MM.1S (cell line): Measurements from ENCODE around the gene TEP1.

Experiments used
- DNase-seq: peaks from one replicate; pipeline ENCODE4 v3.0.0-alpha.2; 2015
- H2AFZ ChIP-seq: fragments of 300-600 bp; sonication (generic); 2 replicates; pipeline ENCODE4 v1.6.0; 2016; ENCODE audit warnings: antibody characterized with exemption, low read length
- H3F3A ChIP-seq: fragments of 300-600 bp; sonication (generic); 2 replicates; pipeline ENCODE4 v1.6.1; 2016; ENCODE audit warnings: mild to moderate bottlenecking, antibody characterized with exemption, low read length, moderate library complexity, mixed read lengths; ENCODE audit not compliant: insufficient read depth
- H3K27ac ChIP-seq: fragments of 300-600 bp; sonication (generic); 2 replicates; pipeline ENCODE4 v1.5.1; 2016; ENCODE audit warnings: mild to moderate bottlenecking, low read length
- H3K27me3 ChIP-seq: fragments of 300-600 bp; sonication (generic); replicated peaks from 2 replicates; pipeline ENCODE4 v1.6.0; 2016; ENCODE audit warnings: low read length; ENCODE audit not compliant: insufficient read depth
- H3K36me3 ChIP-seq: fragments of 300-600 bp; sonication (generic); replicated peaks from 2 replicates; pipeline ENCODE4 v1.6.1; 2016; ENCODE audit warnings: mild to moderate bottlenecking, low read length, mixed read lengths; ENCODE audit not compliant: insufficient read depth
- H3K4me1 ChIP-seq: fragments of 300-600 bp; sonication (generic); 2 replicates; pipeline ENCODE4 v1.6.1; 2016; ENCODE audit warnings: low read length, mixed read lengths
- H3K4me2 ChIP-seq: fragments of 300-600 bp; sonication (generic); 2 replicates; pipeline ENCODE4 v1.6.0; 2016; ENCODE audit warnings: low read depth, low read length
- H3K4me3 ChIP-seq: fragments of 300-600 bp; sonication (generic); 2 replicates; pipeline ENCODE4 v1.5.1; 2016; ENCODE audit warnings: low read length, mixed read lengths
- H3K79me2 ChIP-seq: fragments of 300-600 bp; sonication (generic); 2 replicates; pipeline ENCODE4 v1.6.1; 2016; ENCODE audit warnings: mixed run types, low read length, mixed read lengths
- H3K9ac ChIP-seq: fragments of 300-600 bp; sonication (generic); 2 replicates; pipeline ENCODE4 v1.6.1; 2016; ENCODE audit warnings: low read length, mixed read lengths
- H3K9me2 ChIP-seq: fragments of 300-600 bp; sonication (generic); replicated peaks from 2 replicates; pipeline ENCODE4 v1.6.1; 2016; ENCODE audit warnings: mild to moderate bottlenecking, low read length, mixed read lengths; ENCODE audit not compliant: insufficient read depth
- H3K9me3 ChIP-seq: fragments of 300-600 bp; sonication (generic); replicated peaks from 2 replicates; pipeline ENCODE4 v1.6.1; 2016; ENCODE audit warnings: mild to moderate bottlenecking, low read length, mixed read lengths; ENCODE audit not compliant: insufficient read depth
- H4K20me1 ChIP-seq: fragments of 300-600 bp; sonication (generic); 2 replicates; pipeline ENCODE4 v1.6.1; 2016; ENCODE audit warnings: mild to moderate bottlenecking, low read length, moderate library complexity, mixed read lengths; ENCODE audit not compliant: insufficient read depth
- EZH2 ChIP-seq: fragments of 300-600 bp; sonication (generic); optimal IDR thresholded peaks from 2 replicates; pipeline ENCODE3; 2017; ENCODE audit warnings: low read depth, mild to moderate bottlenecking, antibody characterized with exemption, low read length, mixed read lengths
- EZH2phosphoT487 ChIP-seq: fragments of 300-600 bp; sonication (generic); IDR thresholded peaks from 2 replicates; pipeline ENCODE4 v1.6.1; 2018; ENCODE audit warnings: antibody characterized with exemption, low read length
- TF ChIP-seq, protein P1 (sequence below): fragments of 300-600 bp; sonication (generic); IDR thresholded peaks from 2 replicates; pipeline ENCODE4 v1.5.1; 2016; ENCODE audit warnings: antibody characterized with exemption, low read length, mixed read lengths

Gene TEP1

GRCh38 chr14:20382526-20382925 lies 30.8 kb downstream of the TEP1 start:
- no peaks in the 10 kb centered on the region for H3K36me3 ChIP-seq

GRCh38 chr14:20381341-20381740 lies 32.0 kb downstream of the TEP1 start:
- no peaks in the 10 kb centered on the region for H4K20me1 ChIP-seq
- no peak overlapping the region for H3K4me2 ChIP-seq
- H3K79me2 ChIP-seq = no peaks in the 10 kb centered on the region
- no peaks in the 10 kb centered on the region for H3K9me2 ChIP-seq
- H3K9me3 ChIP-seq = no peaks in the 10 kb centered on the region
- no peak for TF ChIP-seq EZH2
- no peak for TF ChIP-seq EZH2phosphoT487
- no peaks in the 10 kb centered on the region for H3F3A ChIP-seq
- H3K9ac ChIP-seq = no peak overlapping the region
- H3K4me1 ChIP-seq = no peaks in the 10 kb centered on the region
- no peak for DNase-seq
- H3K36me3 ChIP-seq = no peaks in the 10 kb centered on the region
- H2AFZ ChIP-seq = no peak overlapping the region
- no peak overlapping the region for H3K27ac ChIP-seq
- no peaks in the 10 kb centered on the region for H3K27me3 ChIP-seq
- no peak overlapping the region for H3K4me3 ChIP-seq

More at GRCh38 chr14:20382526-20382925, 30.8 kb downstream of the TEP1 start:
- H3K4me3 ChIP-seq = no peak overlapping the region
- H3K9me3 ChIP-seq = no peaks in the 10 kb centered on the region
- H2AFZ ChIP-seq = no peak overlapping the region
- H3K9me2 ChIP-seq = no peaks in the 10 kb centered on the region
- H3K4me1 ChIP-seq = no peaks in the 10 kb centered on the region
- H3K79me2 ChIP-seq = no peaks in the 10 kb centered on the region
- H3K27me3 ChIP-seq = no peaks in the 10 kb centered on the region
- H3K4me2 ChIP-seq = no peak overlapping the region
- H3K27ac ChIP-seq = no peak overlapping the region
- H4K20me1 ChIP-seq = no peaks in the 10 kb centered on the region
- H3K9ac ChIP-seq = no peak overlapping the region
- TF ChIP-seq EZH2phosphoT487 (no peak), EZH2 (no peak)
- TF ChIP-seq, protein P1, sequence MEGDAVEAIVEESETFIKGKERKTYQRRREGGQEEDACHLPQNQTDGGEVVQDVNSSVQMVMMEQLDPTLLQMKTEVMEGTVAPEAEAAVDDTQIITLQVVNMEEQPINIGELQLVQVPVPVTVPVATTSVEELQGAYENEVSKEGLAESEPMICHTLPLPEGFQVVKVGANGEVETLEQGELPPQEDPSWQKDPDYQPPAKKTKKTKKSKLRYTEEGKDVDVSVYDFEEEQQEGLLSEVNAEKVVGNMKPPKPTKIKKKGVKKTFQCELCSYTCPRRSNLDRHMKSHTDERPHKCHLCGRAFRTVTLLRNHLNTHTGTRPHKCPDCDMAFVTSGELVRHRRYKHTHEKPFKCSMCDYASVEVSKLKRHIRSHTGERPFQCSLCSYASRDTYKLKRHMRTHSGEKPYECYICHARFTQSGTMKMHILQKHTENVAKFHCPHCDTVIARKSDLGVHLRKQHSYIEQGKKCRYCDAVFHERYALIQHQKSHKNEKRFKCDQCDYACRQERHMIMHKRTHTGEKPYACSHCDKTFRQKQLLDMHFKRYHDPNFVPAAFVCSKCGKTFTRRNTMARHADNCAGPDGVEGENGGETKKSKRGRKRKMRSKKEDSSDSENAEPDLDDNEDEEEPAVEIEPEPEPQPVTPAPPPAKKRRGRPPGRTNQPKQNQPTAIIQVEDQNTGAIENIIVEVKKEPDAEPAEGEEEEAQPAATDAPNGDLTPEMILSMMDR = no peak
- no peaks in the 10 kb centered on the region for H3F3A ChIP-seq
- DNase-seq = no peak

DNA sequence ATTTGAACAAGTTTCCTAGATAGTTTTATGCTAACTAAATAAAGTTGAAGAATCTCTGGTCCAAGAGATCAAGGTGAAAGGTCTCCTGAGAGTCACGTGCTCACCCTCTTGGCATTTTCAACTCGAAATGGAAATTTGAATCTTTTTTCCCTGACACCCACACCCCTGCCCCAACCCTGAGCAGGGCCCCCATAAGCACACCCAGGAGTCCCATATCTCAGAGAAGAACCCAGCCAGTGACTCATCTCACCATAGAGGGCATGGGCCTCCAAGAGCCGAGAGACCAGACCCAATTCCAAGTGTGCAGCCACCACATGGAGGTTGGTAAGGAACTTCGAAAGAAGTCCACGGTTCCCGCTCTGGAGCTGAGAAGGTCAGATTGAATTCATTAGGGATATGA lies 32.6 kb downstream of the TEP1 start:
- no peaks in the 10 kb centered on the region for H4K20me1 ChIP-seq
- H3K4me3 ChIP-seq = no peak overlapping the region
- TF ChIP-seq EZH2 (no peak), EZH2phosphoT487 (no peak)
- TF ChIP-seq, protein P1 = no peak
- H3K9ac ChIP-seq = no peak overlapping the region
- H3F3A ChIP-seq = no peaks in the 10 kb centered on the region
- no peak overlapping the region for H3K4me2 ChIP-seq
- no peaks in the 10 kb centered on the region for H3K79me2 ChIP-seq
- H3K9me3 ChIP-seq = no peaks in the 10 kb centered on the region
- DNase-seq = no peak
- H3K27ac ChIP-seq = no peak overlapping the region
- no peaks in the 10 kb centered on the region for H3K36me3 ChIP-seq
- no peak overlapping the region for H2AFZ ChIP-seq
- no peaks in the 10 kb centered on the region for H3K27me3 ChIP-seq
- H3K9me2 ChIP-seq = no peaks in the 10 kb centered on the region
- no peaks in the 10 kb centered on the region for H3K4me1 ChIP-seq

DNA sequence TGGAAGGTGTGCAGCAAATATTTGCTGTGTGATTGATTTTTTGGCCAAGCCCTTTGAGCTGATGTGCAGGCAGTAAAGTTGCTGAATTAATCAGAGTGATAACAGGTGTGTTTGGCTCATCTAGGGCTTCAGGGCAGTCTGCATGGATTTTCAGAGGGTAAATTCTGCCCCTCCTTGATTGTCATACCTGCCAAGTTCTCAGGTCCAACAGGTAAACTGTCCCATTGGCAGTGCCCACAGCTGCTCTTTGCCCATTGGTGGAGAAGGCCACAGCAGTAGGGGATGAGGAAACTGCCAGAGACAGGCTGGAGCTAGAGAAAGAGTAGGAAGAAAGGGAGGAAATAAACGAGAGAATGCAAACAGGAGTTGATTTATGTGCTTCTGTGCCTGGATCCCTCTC lies 33.6 kb downstream of the TEP1 start:
- no peaks in the 10 kb centered on the region for H3K36me3 ChIP-seq
- no peak for DNase-seq

More for the DNA sequence above, 33.6 kb downstream of the TEP1 start:
- Histone ChIP-seq H3K27me3 (no peaks in the 10 kb centered on the region), H3K79me2 (no peaks in the 10 kb centered on the region), H3K9me3 (no peaks in the 10 kb centered on the region), H3K4me1 (no peaks in the 10 kb centered on the region), H3K4me3 (no peak overlapping the region), H3K9me2 (no peaks in the 10 kb centered on the region), H3K4me2 (no peak overlapping the region), H2AFZ (no peak overlapping the region), H3K9ac (no peak overlapping the region), H4K20me1 (no peaks in the 10 kb centered on the region), H3K27ac (no peak overlapping the region), H3F3A (no peaks in the 10 kb centered on the region)
- TF ChIP-seq EZH2phosphoT487 = no peak
- no peak for TF ChIP-seq EZH2
- TF ChIP-seq, protein P1 = no peak
